ENCODE results near the gene STRN3. TPM values are rescaled to one million over a fixed set of nuclear protein-coding genes. Genes with fewer than 3 reads are reported as not detected.

Gene STRN3
- total and polyA plus RNA-seq, 9 donors: 11.5 to 43.0 (median 32.4) TPM

DNA sequence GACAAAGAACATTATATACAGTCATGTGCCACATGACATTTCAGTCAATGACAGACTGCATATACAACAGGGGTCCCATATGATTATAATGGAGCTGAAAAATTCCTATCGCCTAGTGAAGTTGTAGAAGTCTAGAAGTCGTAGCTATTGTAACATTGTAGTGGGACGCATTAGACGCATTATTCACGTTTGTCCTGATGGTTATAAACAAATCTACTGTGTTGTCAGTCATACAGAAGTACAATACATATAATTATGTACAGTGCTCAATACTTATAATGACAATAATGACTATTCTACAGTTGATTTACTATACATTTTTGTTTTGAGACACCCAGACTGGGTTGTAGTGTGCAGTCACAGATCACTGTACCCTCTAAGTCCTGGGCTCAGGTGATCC is 64.8 kb downstream of the STRN3 start:
- intact Hi-C loops (cut with DNase I): no loop called here
- H3K27ac ChIP-seq: no peak overlapping the region
- H3K27me3 ChIP-seq: no peaks in the 10 kb centered on the region
- H3K36me3 ChIP-seq: no peaks in the 10 kb centered on the region
- H3K9me3 ChIP-seq: peaks cover 0 to 5% of the 10 kb centered on the region in 2 donors
- TF ChIP-seq POLR2A (IDR thresholded peaks at IDR 0.05) (no peak), EP300 (IDR thresholded peaks at IDR 0.05) (no peak)
- TF ChIP-seq, protein P1, sequence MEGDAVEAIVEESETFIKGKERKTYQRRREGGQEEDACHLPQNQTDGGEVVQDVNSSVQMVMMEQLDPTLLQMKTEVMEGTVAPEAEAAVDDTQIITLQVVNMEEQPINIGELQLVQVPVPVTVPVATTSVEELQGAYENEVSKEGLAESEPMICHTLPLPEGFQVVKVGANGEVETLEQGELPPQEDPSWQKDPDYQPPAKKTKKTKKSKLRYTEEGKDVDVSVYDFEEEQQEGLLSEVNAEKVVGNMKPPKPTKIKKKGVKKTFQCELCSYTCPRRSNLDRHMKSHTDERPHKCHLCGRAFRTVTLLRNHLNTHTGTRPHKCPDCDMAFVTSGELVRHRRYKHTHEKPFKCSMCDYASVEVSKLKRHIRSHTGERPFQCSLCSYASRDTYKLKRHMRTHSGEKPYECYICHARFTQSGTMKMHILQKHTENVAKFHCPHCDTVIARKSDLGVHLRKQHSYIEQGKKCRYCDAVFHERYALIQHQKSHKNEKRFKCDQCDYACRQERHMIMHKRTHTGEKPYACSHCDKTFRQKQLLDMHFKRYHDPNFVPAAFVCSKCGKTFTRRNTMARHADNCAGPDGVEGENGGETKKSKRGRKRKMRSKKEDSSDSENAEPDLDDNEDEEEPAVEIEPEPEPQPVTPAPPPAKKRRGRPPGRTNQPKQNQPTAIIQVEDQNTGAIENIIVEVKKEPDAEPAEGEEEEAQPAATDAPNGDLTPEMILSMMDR (IDR thresholded peaks at IDR 0.05): no peak
- 91 to 94% (median 94%) methylated on average over 5 of the region's 5 CpGs for WGBS, 3 donors
- no peak overlapping the region for H3K4me3 ChIP-seq
- no peaks in the 10 kb centered on the region for H3K4me1 ChIP-seq (ENCODE audit: insufficient read depth)
- no peak for DNase-seq

DNA sequence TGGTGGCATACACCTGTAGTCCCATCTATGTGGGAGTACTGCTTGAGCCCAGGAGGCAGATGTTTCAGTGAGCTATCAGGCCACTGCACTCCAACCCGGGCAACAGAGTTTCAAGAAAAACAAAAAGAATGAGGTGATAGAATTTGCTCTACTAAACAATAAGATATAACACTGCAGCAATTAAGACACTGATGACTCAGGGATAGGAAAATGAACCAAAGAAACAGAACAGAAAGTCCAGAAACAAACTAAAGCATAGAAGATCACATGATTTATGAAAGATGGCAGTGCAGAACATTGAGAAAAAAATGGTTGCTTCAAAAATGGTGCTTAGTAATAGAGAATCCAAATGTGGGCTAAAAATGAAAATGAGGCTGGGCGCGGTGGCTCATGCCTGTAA is 66.0 kb downstream of the STRN3 start:
- Histone ChIP-seq H3K36me3 (no peaks in the 10 kb centered on the region), H3K27me3 (no peaks in the 10 kb centered on the region), H3K9me3 (no peaks in the 10 kb centered on the region), H3K27ac (no peak overlapping the region), H3K4me3 (no peak overlapping the region), H3K4me1 (ENCODE audit: insufficient read depth) (no peaks in the 10 kb centered on the region)
- intact Hi-C loops (cut with DNase I): no loop called here
- DNase-seq: no peak
- WGBS, 3 donors: 88 to 93% (median 92%) methylated on average over 3 of the region's 3 CpGs
- TF ChIP-seq EP300 (IDR thresholded peaks at IDR 0.05) (no peak), POLR2A (IDR thresholded peaks at IDR 0.05) (no peak)
- TF ChIP-seq, protein P1 (IDR thresholded peaks at IDR 0.05): no peak

DNA sequence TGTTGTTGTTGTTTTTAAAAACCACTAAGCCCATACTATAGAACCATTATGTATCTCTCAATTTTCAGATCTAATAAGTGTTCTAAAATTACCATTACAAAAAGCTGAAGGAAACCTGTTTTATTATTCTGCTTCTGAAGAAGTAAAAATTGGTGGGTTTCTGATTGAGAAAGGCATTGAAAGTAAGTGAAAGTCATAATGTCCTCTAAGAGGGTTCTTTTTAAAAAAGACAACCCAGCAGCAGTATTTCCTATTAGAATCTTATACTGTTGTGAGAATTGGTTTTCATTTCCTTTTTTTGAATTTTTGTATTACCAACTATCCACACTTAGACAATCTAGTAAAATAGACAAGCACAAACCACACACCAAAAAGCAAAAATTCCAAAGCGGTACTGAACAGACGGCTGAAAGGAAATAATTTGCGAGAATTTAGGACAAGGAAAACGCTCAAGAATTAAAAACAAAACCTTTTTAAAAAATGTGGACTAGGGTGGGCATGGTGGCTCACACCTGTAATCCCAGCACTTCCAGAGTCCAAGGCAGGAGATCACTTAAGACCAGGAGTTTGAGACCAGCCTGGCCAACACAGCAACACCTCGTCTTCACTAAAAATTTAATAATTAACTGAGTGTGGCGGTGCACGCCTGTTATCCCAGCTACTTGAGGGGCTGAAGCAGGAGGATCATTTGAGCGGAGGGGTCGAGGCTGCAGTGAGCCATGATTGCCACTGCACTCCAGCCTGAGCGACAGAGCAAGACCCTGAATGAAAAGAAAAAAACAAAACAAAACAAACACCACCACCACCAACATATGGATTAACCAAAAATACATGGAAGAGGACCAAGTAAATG is 67.4 kb downstream of the STRN3 start:
- Histone ChIP-seq H3K27me3 (no peaks in the 10 kb centered on the region), H3K9me3 (no peaks in the 10 kb centered on the region), H3K4me3 (no peak overlapping the region), H3K36me3 (no peaks in the 10 kb centered on the region), H3K27ac (no peak overlapping the region), H3K4me1 (ENCODE audit: insufficient read depth) (no peaks in the 10 kb centered on the region)
- no peak for DNase-seq
- TF ChIP-seq, protein P1 (IDR thresholded peaks at IDR 0.05): no peak
- TF ChIP-seq POLR2A (IDR thresholded peaks at IDR 0.05): no peak
- TF ChIP-seq EP300 (IDR thresholded peaks at IDR 0.05): no peak
- intact Hi-C loops (cut with DNase I): no loop called here
- 91 to 94% (median 94%) methylated on average over 10 of the region's 10 CpGs for WGBS, 3 donors

DNA sequence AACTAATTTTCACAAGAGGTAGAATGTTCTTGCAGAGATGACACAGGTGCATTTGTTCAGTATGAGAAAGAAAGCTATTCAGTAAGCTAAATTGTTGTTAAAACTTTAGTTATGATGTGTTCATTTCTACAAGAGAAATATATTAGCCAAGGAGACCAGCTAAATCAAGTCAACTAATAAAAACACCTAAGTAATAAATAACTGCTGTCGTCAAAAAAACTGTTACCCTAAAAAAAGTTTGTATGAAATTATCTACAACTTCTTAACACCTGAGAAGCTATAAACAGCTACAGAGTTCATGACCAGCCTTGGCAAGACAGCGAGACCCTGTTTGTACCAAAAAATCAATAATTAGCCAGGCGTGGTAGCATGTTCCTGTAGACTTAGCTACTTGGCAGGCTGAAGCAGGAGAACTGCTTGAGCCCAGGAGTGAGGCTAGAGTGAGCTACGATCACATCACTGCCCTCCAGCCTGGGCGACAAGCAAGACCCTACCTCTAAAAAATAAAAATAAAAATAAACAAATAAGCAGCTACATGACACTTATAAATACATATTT is 68.3 kb downstream of the STRN3 start:
- Histone ChIP-seq H3K36me3 (no peaks in the 10 kb centered on the region), H3K4me1 (ENCODE audit: insufficient read depth) (no peaks in the 10 kb centered on the region), H3K27me3 (no peaks in the 10 kb centered on the region), H3K27ac (no peak overlapping the region), H3K4me3 (no peak overlapping the region), H3K9me3 (no peaks in the 10 kb centered on the region)
- WGBS, 3 donors: 78 to 91% (median 86%) methylated on average over 5 of the region's 5 CpGs
- intact Hi-C loops (cut with DNase I): no loop called here
- no peak for TF ChIP-seq EP300 (IDR thresholded peaks at IDR 0.05)
- TF ChIP-seq, protein P1 (IDR thresholded peaks at IDR 0.05): no peak
- no peak for TF ChIP-seq POLR2A (IDR thresholded peaks at IDR 0.05)
- no peak for DNase-seq
